Activated CD4-positive, alpha-beta T cell treated with anti-CD3 and anti-CD28 coated beads for 48 hours (primary cell): ENCODE results near the gene KRTAP9-4.
"Not testable (repeated sequence)": the region's sequence is repeated elsewhere in the genome, so short reads cannot be mapped to it uniquely, and the experiment has no call there.

Source experiments
- DNase-seq: peaks from one replicate; pipeline ENCODE4 v3.0.0-alpha.2; 2020

The KRTAP9-4 gene

GRCh38 chr17:41249637-41250240, at the start of gene KRTAP9-4:
KRTAP9-4 (plus strand) TSS chr17:41249687; CDS start chr17:41249721, 34 bp downstream.
- not testable (repeated sequence) for DNase-seq

GRCh38 chr17:41211845-41212466, 37.5 kb upstream of the KRTAP9-4 start:
- DNase-seq = no peak

- no peak for DNase-seq
Observed at GRCh38 chr17:41212524-41213169, 36.8 kb upstream of the KRTAP9-4 start.

DNA sequence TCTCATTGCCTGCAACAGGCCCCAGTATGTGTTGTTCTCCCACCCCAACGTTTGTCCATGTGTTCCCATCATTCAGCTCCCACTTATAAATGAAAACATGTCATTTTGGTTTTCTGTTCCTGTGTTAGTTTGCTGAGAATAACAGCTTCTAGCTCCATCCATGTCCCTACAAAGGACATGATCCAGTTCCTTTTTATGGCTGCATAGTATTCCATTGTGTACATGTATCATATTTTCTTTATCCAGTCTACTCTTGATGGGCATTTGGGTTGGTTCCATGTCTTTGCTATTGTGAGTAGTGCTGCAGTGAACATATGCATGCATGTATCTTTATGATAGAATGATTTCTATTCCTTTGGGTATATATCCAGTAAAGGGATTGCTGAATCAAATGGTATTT, 33.8 kb upstream of the KRTAP9-4 start:
- DNase-seq = no peak

DNA sequence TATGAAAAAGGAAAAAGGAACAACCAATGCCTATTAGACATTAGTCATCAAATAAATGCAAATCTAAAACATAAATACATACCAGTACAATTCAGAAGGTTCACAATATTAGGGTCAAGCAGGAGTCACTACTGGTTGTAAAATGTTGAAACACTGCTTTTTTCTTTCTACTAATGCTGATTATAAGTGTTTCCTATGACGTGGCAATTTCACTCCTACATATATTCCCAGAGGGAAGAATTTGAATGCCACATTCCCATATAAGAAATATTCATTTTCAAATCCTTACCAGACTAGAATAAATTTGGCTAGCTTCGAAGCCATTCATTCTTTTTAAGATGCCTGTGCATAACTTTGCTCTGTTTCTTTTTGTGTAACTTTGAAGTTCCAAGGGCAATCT, 25.7 kb upstream of the KRTAP9-4 start:
- no peak for DNase-seq

DNA sequence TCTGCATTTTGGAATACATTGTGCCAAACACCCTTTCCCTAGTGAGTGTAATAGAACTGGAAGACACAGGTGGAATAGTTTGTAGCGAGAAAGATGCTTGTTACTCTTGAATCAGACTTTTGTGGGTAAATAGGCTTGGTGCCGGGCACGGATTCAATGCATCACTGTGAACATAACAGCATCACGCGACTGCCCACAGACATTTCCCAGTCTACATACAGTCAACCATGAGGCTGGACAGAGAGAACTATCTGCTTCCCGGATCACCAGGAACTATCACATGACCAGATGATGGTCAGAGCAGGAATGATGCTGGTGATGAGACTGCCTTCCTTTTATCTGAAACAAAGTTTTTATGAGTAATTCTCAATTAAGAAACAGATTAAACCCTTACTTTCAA, 23.4 kb upstream of the KRTAP9-4 start:
- no peak for DNase-seq

DNA sequence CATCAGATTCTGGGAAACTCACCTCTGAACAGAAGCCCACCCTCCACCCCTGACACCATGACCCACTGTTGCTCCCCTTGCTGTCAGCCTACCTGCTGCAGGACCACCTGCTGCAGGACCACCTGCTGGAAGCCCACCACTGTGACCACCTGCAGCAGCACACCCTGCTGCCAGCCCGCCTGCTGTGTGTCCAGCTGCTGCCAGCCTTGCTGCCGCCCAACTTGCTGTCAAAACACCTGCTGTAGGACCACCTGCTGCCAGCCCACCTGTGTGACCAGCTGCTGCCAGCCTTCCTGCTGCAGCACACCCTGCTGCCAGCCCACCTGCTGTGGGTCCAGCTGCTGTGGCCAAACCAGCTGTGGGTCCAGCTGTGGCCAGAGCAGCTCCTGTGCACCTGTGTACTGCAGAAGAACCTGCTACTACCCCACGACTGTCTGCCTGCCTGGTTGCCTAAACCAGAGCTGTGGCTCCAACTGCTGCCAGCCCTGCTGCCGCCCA, 22.8 kb upstream of the KRTAP9-4 start, which contains the start of gene KRTAP9-2:
Gene KRTAP9-2, plus strand, starts transcription at position 51 of the 498 bp plus-strand sequence. Its CDS starts 7 bp downstream, at position 58.
- DNase-seq = not testable (repeated sequence)

GRCh38 chr17:41230094-41230493, 19.4 kb upstream of the KRTAP9-4 start:
- no peak for DNase-seq

GRCh38 chr17:41231731-41232130, 17.8 kb upstream of the KRTAP9-4 start:
- no peak for DNase-seq

DNA sequence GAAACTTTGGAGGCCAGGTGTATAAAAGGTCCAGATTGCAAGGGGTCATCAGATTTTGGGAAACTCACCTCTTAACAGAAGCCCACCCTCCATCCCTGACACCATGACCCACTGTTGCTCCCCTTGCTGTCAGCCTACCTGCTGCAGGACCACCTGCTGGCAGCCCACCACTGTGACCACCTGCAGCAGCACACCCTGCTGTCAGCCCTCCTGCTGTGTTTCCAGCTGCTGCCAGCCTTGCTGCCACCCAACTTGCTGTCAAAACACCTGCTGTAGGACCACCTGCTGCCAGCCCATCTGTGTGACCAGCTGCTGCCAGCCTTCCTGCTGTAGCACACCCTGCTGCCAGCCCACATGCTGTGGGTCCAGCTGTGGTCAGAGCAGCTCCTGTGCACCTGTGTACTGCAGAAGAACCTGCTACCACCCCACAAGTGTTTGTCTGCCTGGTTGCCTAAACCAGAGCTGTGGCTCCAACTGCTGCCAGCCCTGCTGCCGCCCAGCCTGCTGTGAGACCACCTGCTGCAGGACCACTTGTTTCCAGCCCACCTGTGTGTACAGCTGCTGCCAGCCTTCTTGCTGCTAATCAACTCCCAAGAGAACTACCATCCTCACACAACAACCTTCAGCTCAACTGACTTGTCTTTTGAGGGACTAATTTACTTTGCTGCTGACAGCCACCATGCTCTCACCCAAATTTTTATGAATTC, 16.9 kb upstream of the KRTAP9-4 start, which contains the start of gene KRTAP9-3:
Gene KRTAP9-3, plus strand, starts transcription at position 51 of the 707 bp plus-strand sequence. Its CDS starts 53 bp downstream, at position 104.
- not testable (repeated sequence) for DNase-seq

GRCh38 chr17:41237116-41237515, 12.4 kb upstream of the KRTAP9-4 start:
- not testable (repeated sequence) for DNase-seq

DNA sequence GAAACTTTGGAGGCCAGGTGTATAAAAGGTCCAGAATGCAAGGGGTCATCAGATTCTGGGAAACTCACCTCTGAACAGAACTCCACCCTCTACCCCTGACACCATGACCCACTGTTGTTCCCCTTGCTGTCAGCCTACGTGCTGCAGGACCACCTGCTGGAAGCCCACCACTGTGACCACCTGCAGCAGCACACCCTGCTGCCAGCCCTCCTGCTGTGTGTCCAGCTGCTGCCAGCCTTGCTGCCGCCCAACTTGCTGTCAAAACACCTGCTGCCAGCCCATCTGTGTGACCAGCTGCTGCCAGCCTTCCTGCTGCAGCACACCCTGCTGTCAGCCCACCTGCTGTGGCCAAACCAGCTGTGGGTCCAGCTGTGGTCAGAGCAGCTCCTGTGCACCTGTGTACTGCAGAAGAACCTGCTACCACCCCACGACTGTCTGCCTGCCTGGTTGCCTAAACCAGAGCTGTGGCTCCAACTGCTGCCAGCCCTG, 11.5 kb upstream of the KRTAP9-4 start, which contains the start of gene KRTAP9-8:
Gene KRTAP9-8, plus strand, starts transcription at position 51 of the 489 bp plus-strand sequence. Its CDS starts 53 bp downstream, at position 104.
- not testable (repeated sequence) for DNase-seq

DNA sequence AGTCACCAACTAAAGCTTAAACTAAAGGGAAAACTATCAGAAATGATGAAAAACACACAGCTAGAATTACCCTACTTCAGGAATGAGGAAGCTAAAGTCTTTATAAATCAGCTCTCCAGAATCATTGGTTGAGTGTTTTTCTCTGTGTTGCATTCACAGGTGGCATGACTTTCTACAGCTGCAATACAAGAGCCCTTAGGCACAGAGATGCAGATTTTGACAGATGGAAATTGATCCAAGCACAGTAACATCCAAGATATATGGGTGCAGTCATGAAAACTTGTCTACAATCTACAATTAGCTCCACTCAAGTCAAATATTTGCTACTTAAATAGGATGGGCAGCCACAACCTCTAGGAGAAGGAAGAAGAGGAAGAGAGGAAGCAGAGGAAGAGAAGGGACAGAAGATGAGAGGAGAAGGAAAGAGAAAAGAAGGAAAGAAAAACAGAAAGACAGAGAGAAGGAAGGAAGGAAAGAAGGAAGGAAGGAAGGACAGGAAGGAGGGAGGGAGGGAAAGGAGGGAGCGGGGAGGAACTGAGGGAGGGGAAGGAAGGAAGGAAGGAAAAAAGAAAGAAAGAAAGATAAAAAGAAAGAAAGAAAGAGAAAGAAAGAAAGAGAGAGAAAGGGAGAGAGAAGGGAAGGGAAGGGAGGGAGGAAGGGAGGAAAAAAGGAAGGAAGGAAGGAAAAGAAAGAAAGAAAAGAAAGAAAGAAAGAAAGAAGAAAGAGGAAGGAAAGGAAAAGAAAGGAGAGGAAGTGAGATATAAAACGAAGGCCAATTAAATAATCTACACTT, 2.3 kb upstream of the KRTAP9-4 start:
- DNase-seq = not testable (repeated sequence)

DNA sequence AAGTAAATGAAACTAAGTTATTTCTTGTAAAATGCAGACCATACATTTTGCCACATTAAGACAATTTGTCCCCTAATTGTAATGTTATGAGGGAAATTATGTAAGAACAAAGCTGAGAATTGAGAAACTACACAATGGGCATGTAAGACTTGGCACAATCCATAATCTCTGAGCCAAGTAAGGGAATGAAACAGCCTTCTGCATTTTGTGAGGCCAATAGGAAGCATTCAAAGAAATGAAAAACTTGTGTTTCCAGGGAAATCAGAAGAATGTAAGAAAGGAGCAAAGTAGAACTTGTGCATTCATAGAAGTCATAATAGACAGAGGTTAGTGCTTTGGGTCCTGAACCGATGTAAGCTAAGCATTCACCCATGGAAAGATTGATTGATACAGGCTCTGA, 1.8 kb downstream of the KRTAP9-4 start:
- DNase-seq = no peak

- DNase-seq = no peak
Observed at GRCh38 chr17:41254861-41255260, 5.4 kb downstream of the KRTAP9-4 start.

DNA sequence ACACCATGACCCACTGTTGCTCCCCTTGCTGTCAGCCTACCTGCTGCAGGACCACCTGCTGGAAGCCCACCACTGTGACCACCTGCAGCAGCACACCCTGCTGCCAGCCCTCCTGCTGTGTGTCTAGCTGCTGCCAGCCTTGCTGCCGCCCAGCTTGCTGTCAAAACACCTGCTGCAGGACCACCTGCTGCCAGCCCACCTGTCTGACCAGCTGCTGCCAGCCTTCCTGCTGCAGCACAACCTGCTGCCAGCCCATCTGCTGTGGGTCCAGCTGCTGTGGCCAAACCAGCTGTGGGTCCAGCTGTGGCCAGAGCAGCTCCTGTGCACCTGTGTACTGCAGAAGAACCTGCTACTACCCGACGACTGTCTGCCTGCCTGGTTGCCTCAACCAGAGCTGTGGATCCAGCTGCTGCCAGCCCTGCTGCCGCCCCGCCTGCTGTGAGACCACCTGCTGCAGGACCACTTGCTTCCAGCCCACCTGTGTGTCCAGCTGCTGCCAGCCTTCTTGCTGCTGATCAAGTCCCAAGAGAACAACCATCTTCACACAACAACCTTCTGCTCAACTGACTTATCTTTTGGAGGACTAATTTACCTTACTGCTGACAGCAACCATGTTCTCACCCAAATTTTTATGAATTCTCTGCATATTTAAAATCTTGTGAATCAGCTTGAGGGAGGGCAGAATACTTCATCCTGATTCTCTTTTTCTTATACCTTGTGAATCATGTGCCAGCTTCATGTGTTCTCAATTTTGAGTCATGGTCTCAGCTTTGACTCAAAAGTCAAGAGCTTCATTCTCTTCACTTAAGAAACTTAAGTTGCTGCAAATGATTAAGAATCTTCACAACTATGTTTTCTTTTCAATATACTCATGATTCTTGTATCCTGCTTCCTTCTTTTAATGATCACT, 6.1 kb downstream of the KRTAP9-4 start, which contains the start of gene KRTAP9-9:
Gene KRTAP9-9, plus strand, starts transcription at position 4 of the 910 bp plus-strand sequence.
- not testable (repeated sequence) for DNase-seq

DNA sequence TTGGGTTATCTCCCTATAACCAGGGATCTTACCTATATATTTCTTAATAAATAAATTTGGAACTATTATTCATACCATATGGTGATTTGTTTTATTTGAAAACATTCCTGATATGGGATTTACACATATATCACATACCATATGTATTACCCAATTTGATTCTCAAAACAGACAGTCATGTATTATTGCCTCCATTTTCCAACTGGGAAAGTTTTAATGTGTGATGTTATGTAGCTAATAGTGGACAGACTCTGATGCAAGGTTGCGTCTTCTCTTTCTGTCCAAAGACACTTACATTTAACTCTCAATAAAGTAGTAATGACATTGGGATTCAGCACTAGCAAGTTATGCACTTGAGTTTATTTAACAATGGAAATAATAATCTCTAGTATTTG, 6.8 kb downstream of the KRTAP9-4 start:
- DNase-seq = no peak

GRCh38 chr17:41258406-41258805, 8.9 kb downstream of the KRTAP9-4 start:
- DNase-seq = no peak

DNA sequence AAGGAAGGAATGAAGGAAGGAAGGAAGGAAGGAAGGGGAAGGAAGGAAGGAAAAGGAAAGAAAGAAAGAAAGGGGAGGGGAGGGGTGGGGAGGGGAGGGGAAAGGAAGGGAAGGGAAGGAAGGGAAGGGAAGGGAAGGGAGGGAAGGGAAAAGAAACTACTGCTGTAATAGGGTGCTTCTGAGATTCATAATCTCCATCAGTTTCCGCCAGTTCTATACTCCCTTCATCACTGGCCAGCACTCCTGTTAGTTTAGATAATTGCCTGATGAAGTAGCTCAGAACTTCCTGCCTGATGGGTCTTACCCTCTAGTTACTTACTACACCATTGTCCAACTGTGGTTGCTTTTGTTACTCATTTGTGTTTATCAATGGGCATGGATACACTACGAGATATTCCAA, 13.7 kb downstream of the KRTAP9-4 start:
- no peak for DNase-seq

GRCh38 chr17:41264599-41264998, 15.1 kb downstream of the KRTAP9-4 start:
- no peak for DNase-seq

DNA sequence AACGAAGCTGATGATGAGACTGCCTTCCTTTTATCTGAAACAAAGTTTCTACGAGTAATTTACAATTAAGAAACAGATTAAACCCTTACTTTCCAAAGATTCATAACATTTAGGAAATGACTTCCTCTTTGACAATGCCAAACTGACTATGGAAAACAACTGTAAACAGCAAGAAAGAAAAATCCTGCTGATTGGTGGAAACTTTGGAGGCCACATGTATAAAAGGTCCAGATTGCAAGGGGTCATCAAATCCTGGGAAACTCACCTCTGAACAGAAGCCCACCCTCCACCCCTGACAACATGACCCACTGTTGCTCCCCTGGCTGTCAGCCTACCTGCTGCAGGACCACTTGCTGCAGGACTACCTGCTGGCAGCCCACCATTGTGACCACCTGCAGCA, 15.6 kb downstream of the KRTAP9-4 start, which contains the start of gene KRTAP9-6:
Gene KRTAP9-6, plus strand, starts transcription at position 301 of the 400 bp plus-strand sequence. Its CDS starts 0 bp downstream, at position 301.
- no peak for DNase-seq
